Body of pancreas (tissue), 4 donors: ENCODE results near the gene SELENOO. TPM values are rescaled to one million over a fixed set of nuclear protein-coding genes. Genes with fewer than 3 reads are reported as not detected.

Source experiments
- ATAC-seq: fragments of 150-250 bp; one replicate; pipeline ENCODE4 v1.9.1; 2016
- DNase-seq, 4 donors: peaks; one replicate each; pipeline ENCODE4 v3.0.0-alpha.2; 2019
- H3K27ac ChIP-seq, 4 donors: fragments of 200-600 bp; sonication (generic); 1 replicate in 3 of 4; 2 replicates in 1 of 4; pipeline versions ENCODE4 v1.5.1 to v1.6.1; 2016 to 2019; ENCODE audit warnings: mild to moderate bottlenecking in 1 of 4, mixed read lengths in 1 of 4, moderate library complexity in 1 of 4
- H3K27me3 ChIP-seq, 2 donors: fragments of 200-600 bp; sonication (generic); one replicate each; pipeline ENCODE4 v1.6.0; 2016; ENCODE audit warnings: mild to moderate bottlenecking in 1 of 2
- H3K36me3 ChIP-seq, 2 donors: fragments of 200-600 bp; sonication (generic); replicated peaks in 1 of 2; 2 replicates each; pipeline ENCODE4 v1.5.1; 2016; ENCODE audit warnings: low read depth in 2 of 2; ENCODE audit not compliant: insufficient read depth in 1 of 2
- H3K4me1 ChIP-seq: fragments of 200-600 bp; sonication (generic); one replicate; pipeline ENCODE4 v1.6.0; 2016
- H3K4me3 ChIP-seq, 2 donors: fragments of 200-600 bp; sonication (generic); 1 replicate in 1 of 2; 2 replicates in 1 of 2; pipeline ENCODE4 v1.5.1; 2016 to 2019
- H3K9me3 ChIP-seq, 3 donors: fragments of 200-600 bp; sonication (generic); 1 replicate in 2 of 3; 2 replicates in 1 of 3; pipeline ENCODE4 v1.5.1; 2016
- POLR2A ChIP-seq, 3 donors: fragments of 450-650 bp; IDR thresholded peaks; one replicate each; pipeline ENCODE4 v1.6.1; 2016; ENCODE audit warnings: antibody characterized with exemption in 3 of 3, mild to moderate bottlenecking in 2 of 3
- WGBS, 2 donors: methylation state at CpG; one replicate each; pipeline ENCODE4 v1.1.5; 2017; 5-methylcytosine and 5-hydroxymethylcytosine counted together
- intact Hi-C: fragments of 100-400 bp; cut with DNase I; formaldehyde crosslinking; loops from one replicate; pipeline ENCODE4 v1.15.1; 2023
- total RNA-seq, 2 donors: library from RNA; depleted of rRNA; stranded (reverse); fragments of >200 nt; gene quantifications; one replicate each; pipeline ENCODE4 v1.1.0, GENCODE V29; 2016
- TF ChIP-seq, protein P1 (sequence below), 7 experiments: fragments of 450-650 bp in 4 of 7; fragments of 200-600 bp in 3 of 7; sonication (generic) in 3 of 7; IDR thresholded peaks; one replicate each; pipeline ENCODE4 v1.5.1; 2016 to 2019; ENCODE audit warnings: antibody characterized with exemption in 7 of 7

SELENOO gene
- total RNA-seq, 2 donors from 2014 or later, result 23.6 to 57.4 TPM

DNA sequence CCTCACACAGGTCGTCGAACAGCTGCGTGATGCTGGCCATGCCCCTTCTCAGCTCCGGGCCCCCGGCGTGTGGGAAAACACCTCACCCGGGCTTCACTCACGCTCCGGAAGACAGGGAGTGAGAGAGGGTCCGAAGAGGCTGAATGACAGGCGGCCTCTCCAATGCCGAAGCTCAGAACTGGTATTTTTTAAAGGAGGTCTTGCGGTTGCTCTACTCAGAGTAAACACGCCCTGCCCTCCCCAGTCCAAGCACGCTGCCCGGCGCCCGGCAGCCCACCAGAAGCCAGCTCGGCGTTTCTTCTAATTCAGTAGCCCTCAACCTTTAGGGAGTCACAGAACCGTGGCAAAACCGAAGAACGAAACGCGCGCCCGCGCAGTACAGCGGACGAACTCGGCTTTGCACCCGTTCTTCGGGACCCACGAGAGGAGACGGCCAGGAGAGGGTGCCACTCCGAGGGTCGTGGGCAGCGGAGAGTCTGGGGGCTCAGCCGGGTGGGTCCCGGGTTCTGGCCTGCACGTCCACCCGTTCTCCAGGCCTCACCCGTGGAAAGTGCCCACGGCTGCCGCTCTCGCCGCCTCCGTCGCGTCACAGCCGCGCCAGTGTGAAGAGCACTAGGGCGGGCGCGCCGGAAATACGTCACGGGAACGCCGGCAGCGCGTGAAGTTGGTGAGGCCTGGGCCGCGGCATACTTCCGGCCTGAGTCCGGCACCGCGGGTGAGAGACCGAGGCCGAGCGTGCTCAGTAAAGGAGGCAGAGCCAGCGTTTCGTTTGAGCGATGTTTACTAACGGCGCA is 43.8 kb downstream of the SELENOO start, which contains the start of gene TUBGCP6:
TUBGCP6 (minus strand) TSS at position 604 of the 794 bp plus-strand sequence; CDS start at position 40, 564 bp downstream.
- no peaks in the 10 kb centered on the region for H3K27me3 ChIP-seq
- peak; percentile 93 for ATAC-seq
- peaks cover 43% of the 10 kb centered on the region for H3K4me1 ChIP-seq
- peak within 1 kb of the TSS; percentile 39 to 93 for H3K4me3 ChIP-seq
- H3K9me3 ChIP-seq, result no peaks in the 10 kb centered on the region
- intact Hi-C loops, result loop anchor here (10.0 kb wide), 1 partner anchor 260 kb away; the partner anchor contains the start of genes LMF2 and NCAPH2
- WGBS, 2 donors, result 0% methylated on average over 27 to 76 of the region's 76 CpGs
- peak within 1 kb of the TSS; percentile 75 to 97 (median 94) for H3K27ac ChIP-seq
- DNase-seq, result peak; percentile 93 to 97 (median 95)
- TF ChIP-seq, protein P1, sequence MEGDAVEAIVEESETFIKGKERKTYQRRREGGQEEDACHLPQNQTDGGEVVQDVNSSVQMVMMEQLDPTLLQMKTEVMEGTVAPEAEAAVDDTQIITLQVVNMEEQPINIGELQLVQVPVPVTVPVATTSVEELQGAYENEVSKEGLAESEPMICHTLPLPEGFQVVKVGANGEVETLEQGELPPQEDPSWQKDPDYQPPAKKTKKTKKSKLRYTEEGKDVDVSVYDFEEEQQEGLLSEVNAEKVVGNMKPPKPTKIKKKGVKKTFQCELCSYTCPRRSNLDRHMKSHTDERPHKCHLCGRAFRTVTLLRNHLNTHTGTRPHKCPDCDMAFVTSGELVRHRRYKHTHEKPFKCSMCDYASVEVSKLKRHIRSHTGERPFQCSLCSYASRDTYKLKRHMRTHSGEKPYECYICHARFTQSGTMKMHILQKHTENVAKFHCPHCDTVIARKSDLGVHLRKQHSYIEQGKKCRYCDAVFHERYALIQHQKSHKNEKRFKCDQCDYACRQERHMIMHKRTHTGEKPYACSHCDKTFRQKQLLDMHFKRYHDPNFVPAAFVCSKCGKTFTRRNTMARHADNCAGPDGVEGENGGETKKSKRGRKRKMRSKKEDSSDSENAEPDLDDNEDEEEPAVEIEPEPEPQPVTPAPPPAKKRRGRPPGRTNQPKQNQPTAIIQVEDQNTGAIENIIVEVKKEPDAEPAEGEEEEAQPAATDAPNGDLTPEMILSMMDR (IDR thresholded peaks at IDR 0.05), result peak in 5 of 7 experiments; percentile 33 to 64 (median 44)
- TF ChIP-seq POLR2A (IDR thresholded peaks at IDR 0.05), result peak; percentile 77 to 90 (median 87)
- H3K36me3 ChIP-seq, result no peaks in the 10 kb centered on the region

DNA sequence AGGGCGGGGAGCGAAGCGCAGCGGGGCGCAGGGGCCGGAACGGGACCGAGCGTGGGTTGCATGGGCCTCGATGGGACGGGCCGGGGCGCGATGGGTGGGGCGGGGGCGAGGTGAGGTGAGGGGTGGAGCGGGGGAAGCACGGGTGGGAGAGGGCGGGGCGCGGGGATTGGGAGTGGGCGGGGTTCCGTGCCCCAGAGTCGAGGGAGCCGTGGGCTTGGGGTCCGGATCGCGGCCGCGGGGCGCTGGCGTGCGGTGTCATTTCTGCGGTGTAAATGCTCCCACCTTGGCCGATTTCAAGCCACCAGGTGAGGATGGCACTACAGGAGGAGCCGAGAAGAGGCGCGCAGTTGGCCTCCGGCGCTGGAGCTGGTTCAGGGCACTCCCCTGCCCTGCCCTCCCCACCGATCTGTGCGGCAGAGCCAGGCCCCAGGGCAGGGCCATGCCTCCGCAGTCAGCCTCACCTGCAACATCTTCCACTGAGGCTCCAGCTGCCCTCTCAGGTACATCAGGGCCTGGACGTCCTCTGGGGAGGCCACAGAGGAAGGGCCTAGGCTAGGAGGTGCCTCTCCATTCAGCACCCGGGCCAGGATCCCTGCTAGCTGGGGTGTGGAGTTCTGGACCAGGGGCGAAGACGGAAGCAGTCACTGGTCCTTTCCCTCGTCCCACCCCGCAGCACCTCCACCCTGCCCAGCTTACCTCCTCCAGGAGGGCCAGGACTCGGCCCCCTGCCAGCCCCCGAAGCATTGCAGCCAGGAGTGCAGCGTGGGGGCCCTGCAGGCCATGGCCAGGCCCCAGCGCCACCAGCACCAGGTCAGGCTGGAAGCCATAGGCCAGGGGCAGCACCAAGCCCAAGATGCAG is 44.6 kb downstream of the SELENOO start:
- peaks cover 51% of the 10 kb centered on the region for H3K4me1 ChIP-seq
- H3K9me3 ChIP-seq, result no peaks in the 10 kb centered on the region
- WGBS, 2 donors, result 1 to 11% methylated on average over 17 to 52 of the region's 53 CpGs
- H3K27me3 ChIP-seq, result no peaks in the 10 kb centered on the region
- no peaks in the 10 kb centered on the region for H3K36me3 ChIP-seq
- H3K27ac ChIP-seq, result peak overlapping the region; percentile 75 to 97 (median 94)
- intact Hi-C loops, result loop anchor here (10.0 kb wide), 1 partner anchor 259 kb away; the partner anchor contains the start of genes LMF2 and NCAPH2
- TF ChIP-seq POLR2A (IDR thresholded peaks at IDR 0.05), result no peak
- TF ChIP-seq, protein P1 (IDR thresholded peaks at IDR 0.05), result no peak
- peak overlapping the region; percentile 39 to 93 for H3K4me3 ChIP-seq
- DNase-seq, result no peak
- peak; percentile 27 for ATAC-seq

DNA sequence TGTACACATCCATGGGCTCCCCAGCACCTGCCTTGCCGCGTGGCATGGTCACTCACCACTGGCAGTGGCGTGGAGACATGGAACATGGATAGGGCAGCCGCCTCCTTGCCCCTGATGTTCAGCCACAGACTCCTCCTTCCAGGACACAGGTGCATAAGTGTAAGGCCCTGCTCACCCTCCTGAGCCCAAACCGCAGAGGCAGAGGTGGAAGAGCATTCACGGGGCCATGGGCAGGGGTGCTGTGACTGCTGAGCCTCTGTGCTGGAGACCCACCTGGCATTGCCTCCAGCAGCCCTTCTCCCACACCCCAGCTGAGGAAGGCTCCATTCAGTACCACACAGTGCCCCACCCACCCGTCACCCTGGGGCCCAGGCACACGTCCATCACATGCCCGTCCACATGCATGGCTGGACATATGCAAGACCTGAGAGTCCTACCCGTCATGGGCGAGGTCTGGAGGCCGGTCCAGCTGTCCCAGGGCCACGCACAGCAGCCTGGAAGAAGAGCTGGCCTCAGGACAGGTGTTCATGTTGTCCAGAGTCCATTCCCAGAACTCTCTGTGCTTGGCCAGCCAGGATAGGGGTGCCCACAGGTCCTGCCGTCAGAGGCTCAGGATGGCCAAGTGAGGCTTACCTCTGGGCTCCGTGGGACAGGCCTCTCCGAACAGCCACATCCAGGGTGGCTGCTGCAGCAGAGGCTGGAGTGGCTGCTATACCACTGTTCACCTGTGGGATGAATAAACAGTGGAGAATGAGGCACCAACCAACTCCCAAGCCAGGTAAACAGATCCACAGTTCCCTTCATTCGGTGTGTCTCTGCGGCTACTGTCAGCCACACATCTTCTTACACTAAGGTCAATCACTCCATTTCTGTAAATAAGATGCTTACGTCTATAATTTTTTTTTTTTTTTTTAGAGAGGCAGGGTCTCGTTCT is 45.7 kb downstream of the SELENOO start:
- peaks cover 51% of the 10 kb centered on the region for H3K4me1 ChIP-seq
- H3K27me3 ChIP-seq, result no peaks in the 10 kb centered on the region
- 82 to 87% methylated on average over 12 to 19 of the region's 20 CpGs for WGBS, 2 donors
- DNase-seq (no peak), ATAC-seq (no peak)
- H3K36me3 ChIP-seq, result no peaks in the 10 kb centered on the region
- intact Hi-C loops, result loop anchor here (10.0 kb wide), 1 partner anchor 258 kb away; the partner anchor contains the start of genes LMF2 and NCAPH2
- H3K9me3 ChIP-seq, result no peaks in the 10 kb centered on the region
- TF ChIP-seq, protein P1 (IDR thresholded peaks at IDR 0.05), result peak in 1 of 7 experiments; percentile 12
- no peak for TF ChIP-seq POLR2A (IDR thresholded peaks at IDR 0.05)
- H3K4me3 ChIP-seq, result no peak overlapping the region
- H3K27ac ChIP-seq, result no peak overlapping the region

DNA sequence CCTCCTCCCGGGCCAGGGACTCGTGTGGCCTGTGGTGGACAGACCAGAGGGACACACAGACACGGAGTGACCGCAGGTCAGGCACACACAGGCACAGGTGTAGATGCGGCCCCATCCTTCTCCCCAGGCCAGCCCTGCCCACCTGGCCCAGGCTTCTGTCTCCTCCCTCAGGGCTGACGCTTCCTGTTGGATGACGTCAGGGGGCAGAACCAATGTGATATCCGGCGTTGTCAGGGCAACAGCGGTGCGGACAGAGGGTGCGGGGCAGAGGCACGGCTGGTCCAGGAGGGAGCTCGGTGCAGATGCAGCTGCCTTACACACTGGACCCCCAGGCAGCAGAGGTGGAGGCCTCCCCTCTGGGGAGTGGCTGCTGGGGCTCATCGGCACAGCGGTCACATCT is 46.9 kb downstream of the SELENOO start:
- peaks cover 46% of the 10 kb centered on the region for H3K4me1 ChIP-seq
- H3K27ac ChIP-seq, result no peak overlapping the region
- TF ChIP-seq, protein P1 (IDR thresholded peaks at IDR 0.05), result no peak
- TF ChIP-seq POLR2A (IDR thresholded peaks at IDR 0.05), result no peak
- no peaks in the 10 kb centered on the region for H3K9me3 ChIP-seq
- H3K27me3 ChIP-seq, result no peaks in the 10 kb centered on the region
- intact Hi-C loops, result loop anchor here (10.0 kb wide), 1 partner anchor 257 kb away; the partner anchor contains the start of genes LMF2 and NCAPH2
- 45 to 90% methylated on average over 6 to 16 of the region's 16 CpGs for whole genome bisulfite sequencing, 2 donors
- H3K36me3 ChIP-seq, result no peaks in the 10 kb centered on the region
- DNase-seq (peak in 3 of 4 donors; percentile 50 to 74 (median 65)), ATAC-seq (no peak)
- H3K4me3 ChIP-seq, result no peak overlapping the region
